ENCODE data around the gene PKLR.

PKLR gene

DNA sequence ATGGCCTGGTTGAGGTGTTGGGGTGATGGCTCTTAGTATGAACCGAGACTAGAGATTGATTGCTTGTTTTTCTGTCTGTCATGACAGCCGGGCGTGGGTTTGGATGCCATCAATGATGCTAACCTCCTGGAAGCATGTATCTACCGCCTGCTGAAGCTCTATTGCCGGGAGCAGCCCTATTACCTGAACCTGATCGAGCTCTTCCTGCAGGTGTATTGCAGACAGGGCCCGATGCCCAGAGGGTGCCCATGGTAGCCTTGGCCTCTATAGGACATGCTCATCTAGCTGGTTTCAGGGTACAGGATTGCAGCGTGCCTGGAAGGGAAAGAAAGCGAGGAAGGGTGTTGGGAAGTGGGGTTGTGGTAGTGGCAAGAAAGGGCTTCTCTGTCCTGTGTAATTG, 16.8 kb upstream of the PKLR start:
- in situ Hi-C loops (cut with MboI; ENCODE audit: low sequenced_read_pairs, unreplicated experiment): no loop called here
- DNase-seq (ENCODE audit: low spot score): no peak
- TF ChIP-seq CTCF (IDR thresholded peaks at IDR 0.05; ENCODE audit: borderline replicate concordance, control extremely low read depth, extremely low read depth, insufficient read depth, missing control alignments): no peak

GRCh38 chr1:155316922-155317321, 15.7 kb upstream of the PKLR start:
- in situ Hi-C loops (cut with MboI; ENCODE audit: low sequenced_read_pairs, unreplicated experiment): no loop called here
- TF ChIP-seq CTCF (IDR thresholded peaks at IDR 0.05; ENCODE audit: borderline replicate concordance, control extremely low read depth, extremely low read depth, insufficient read depth, missing control alignments): no peak
- DNase-seq (ENCODE audit: low spot score): no peak

GRCh38 chr1:155313261-155313660, 12.0 kb upstream of the PKLR start:
- in situ Hi-C loops (cut with MboI; ENCODE audit: low sequenced_read_pairs, unreplicated experiment): no loop called here
- DNase-seq (ENCODE audit: low spot score): no peak
- no peak for TF ChIP-seq CTCF (IDR thresholded peaks at IDR 0.05; ENCODE audit: borderline replicate concordance, control extremely low read depth, extremely low read depth, insufficient read depth, missing control alignments)

GRCh38 chr1:155309423-155310021, 8.3 kb upstream of the PKLR start:
- TF ChIP-seq CTCF (IDR thresholded peaks at IDR 0.05; ENCODE audit: borderline replicate concordance, control extremely low read depth, extremely low read depth, insufficient read depth, missing control alignments): no peak
- in situ Hi-C loops (cut with MboI; ENCODE audit: low sequenced_read_pairs, unreplicated experiment): no loop called here
- DNase-seq (ENCODE audit: low spot score): no peak

- DNase-seq (ENCODE audit: low spot score): peak; percentile 97
- TF ChIP-seq CTCF (IDR thresholded peaks at IDR 0.05; ENCODE audit: borderline replicate concordance, control extremely low read depth, extremely low read depth, insufficient read depth, missing control alignments): no peak
- in situ Hi-C loops (cut with MboI; ENCODE audit: low sequenced_read_pairs, unreplicated experiment): no loop called here
Measured at GRCh38 chr1:155308493-155309422, 7.5 kb upstream of the PKLR start, which contains the start of gene FDPS. FDPS (plus strand) TSS chr1:155308866; CDS start chr1:155309790, 924 bp downstream.

GRCh38 chr1:155307247-155307740, 6.1 kb upstream of the PKLR start:
- TF ChIP-seq CTCF (IDR thresholded peaks at IDR 0.05; ENCODE audit: borderline replicate concordance, control extremely low read depth, extremely low read depth, insufficient read depth, missing control alignments): no peak
- no peak for DNase-seq (ENCODE audit: low spot score)
- in situ Hi-C loops (cut with MboI; ENCODE audit: low sequenced_read_pairs, unreplicated experiment): no loop called here

All from GM13976 (cell line).